Measurements from ENCODE around the gene CDH15.

Gene CDH15

GRCh38 chr16:89190150-89190958, 18.8 kb downstream of the CDH15 start:
- no peak for DNase-seq

GRCh38 chr16:89191033-89191900, 19.7 kb downstream of the CDH15 start:
- DNase-seq: no peak

GRCh38 chr16:89191901-89192185, 20.3 kb downstream of the CDH15 start:
- DNase-seq: peak in 1 of 2 experiments; percentile 23

GRCh38 chr16:89192186-89192955, 20.8 kb downstream of the CDH15 start:
- peak; percentile 85 to 88 for DNase-seq

DNA sequence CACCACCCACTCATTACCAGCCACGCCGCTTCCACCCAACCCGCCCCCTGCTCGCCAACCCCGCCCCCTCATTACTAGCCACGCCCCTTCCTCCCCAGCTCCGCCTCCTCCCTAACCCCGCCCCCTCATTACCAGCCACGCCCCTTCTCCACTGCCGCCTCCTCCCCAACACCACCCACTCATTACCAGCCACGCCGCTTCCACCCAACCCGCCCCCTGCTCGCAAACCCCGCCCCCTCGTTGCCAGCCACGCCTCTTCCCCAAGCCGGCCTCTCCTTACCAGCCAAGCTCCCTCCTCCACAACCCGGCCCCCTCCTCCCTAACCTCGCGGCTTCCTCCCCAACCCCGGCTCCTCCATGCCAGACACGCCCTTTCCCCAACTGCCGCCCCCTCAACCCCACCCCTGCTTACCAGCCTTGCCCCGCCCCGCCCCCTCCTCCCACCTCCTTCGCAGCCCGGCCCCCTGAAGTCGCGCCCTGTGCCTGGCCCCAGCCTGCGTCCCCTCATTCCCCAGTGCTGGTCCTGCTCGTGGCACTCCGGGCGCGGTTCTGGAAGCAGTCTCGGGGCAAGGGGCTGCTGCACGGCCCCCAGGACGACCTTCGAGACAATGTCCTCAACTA, 21.5 kb downstream of the CDH15 start:
- peak; percentile 75 to 79 for DNase-seq

DNA sequence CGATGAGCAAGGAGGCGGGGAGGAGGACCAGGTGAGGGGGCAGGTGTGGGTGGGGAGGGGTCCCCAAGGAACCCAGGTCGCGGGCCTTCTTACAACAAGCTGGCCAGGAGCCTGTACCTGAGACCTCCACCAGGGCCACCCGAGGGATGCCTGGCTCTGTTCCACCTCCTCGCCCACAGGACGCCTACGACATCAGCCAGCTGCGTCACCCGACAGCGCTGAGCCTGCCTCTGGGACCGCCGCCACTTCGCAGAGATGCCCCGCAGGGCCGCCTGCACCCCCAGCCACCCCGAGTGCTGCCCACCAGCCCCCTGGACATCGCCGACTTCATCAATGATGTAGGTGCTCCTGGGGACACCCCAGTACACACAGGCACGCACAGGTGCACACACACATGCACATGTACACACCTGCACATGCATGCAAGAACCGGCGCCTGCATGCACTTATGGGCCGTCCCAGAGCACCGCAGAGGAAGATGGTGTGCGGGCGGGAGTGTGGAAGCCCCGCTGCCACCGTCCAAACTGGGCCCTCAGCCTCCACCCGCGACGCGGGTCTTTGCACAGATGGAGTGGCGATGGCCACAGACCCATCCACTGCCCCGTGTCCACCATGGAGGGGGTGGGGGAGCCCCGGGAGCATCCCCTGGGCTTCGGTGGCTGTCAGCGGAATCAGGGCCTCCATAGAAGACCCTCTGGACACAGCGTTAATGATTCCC, 22.2 kb downstream of the CDH15 start:
- DNase-seq: no peak

DNA sequence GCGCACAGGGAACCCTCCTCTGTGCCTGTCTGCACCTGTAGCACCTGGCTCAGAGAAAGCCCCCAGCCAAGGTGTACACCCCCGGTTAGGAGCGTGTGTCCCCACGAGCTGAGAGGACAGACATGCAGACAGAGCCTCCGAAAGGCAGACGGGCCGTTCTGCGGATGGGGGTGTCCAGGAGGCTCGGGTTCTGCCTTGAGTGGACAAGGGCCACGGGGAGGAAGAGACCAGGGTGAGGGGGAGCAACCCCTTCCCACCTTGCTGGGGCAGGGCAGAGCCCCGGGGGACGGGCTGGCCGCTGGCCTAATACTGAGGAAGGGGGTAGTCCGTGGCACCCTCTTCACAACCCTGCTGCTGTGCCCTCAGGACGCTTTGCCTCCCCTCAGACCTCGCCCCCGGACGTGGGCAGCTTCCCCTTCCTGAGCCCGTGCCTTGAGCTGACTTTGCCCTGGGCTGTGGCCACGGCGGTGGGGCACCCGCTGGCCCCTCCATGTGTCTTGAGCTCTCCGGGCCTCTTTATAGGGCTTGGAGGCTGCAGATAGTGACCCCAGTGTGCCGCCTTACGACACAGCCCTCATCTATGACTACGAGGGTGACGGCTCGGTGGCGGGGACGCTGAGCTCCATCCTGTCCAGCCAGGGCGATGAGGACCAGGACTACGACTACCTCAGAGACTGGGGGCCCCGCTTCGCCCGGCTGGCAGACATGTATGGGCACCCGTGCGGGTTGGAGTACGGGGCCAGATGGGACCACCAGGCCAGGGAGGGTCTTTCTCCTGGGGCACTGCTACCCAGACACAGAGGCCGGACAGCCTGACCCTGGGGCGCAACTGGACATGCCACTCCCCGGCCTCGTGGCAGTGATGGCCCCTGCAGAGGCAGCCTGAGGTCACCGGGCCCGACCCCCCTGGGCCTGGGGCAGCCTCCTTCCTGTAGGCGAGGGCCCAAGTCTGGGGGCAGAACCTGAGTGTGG, 23.1 kb downstream of the CDH15 start:
- no peak for DNase-seq

- no peak for DNase-seq
Observed at GRCh38 chr16:89195521-89196171, 24.1 kb downstream of the CDH15 start.

DNA sequence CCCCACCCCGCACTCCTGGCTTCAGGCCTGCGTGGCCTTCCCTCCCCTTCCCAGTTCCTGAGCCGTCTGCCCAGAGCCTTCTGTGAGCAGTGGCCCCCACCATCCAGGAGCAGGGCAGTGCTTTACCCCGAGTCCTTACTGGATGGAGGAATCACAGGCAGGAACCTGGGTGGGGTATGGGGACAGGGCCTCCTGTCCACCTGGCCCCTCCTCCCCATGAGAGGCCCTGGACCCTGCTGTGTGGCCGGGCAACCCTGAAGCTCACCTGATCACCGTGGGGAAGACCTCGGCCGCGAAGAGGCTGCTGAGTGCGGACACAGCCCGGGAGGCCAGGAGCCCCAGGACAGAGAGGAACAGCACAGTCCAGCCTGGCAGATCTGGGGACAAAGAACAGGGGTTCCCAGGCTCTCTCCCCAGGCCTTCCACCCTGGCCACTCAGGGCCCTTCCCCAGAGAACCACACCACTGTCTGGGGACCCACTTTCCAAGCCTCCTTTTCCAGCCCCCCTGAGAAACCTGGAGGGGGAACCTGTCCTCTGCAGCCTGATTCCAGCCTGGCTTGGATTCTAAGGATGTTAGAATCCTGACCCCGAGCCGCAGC, 25.6 kb downstream of the CDH15 start:
- DNase-seq: no peak

DNA sequence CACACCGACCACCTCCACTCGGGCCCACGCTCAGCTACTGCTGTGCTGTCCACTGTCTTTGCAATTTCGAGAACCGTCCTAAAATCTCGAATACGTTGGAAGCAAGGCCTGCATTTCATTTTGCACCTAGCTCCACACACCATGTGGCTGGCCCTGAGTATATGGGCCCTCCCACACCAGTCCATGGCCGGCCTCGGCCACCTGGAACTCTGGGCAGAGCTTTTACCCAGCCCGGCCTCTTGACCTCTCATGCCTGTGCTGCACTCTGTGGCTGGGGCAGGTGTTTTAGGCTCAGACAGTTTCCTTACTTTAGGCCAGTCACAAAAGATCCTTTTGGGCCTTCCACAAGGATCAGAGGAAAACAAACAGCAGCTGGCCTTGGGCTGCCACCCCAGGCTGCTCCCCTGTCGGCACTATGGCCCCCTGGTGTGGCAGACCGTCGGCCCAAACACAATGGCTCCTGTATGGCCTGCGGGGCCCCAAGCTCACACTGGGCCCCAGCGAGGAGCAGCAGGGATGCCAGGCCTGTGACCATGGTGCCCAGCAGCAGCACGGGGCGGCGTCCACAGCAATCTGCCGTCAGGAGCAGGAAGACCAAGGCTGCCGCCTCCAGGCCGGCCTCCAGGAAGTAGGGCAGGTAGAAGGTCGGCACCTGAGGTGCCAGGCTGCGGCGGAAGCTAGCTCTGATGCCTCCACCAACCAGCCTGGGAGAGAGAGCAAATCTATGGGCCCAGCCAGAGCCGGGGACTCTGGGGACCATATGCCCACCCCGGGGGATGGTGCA, 26.3 kb downstream of the CDH15 start:
- DNase-seq: no peak

- DNase-seq: no peak
Observed at GRCh38 chr16:89198417-89199240, 27.1 kb downstream of the CDH15 start.

DNA sequence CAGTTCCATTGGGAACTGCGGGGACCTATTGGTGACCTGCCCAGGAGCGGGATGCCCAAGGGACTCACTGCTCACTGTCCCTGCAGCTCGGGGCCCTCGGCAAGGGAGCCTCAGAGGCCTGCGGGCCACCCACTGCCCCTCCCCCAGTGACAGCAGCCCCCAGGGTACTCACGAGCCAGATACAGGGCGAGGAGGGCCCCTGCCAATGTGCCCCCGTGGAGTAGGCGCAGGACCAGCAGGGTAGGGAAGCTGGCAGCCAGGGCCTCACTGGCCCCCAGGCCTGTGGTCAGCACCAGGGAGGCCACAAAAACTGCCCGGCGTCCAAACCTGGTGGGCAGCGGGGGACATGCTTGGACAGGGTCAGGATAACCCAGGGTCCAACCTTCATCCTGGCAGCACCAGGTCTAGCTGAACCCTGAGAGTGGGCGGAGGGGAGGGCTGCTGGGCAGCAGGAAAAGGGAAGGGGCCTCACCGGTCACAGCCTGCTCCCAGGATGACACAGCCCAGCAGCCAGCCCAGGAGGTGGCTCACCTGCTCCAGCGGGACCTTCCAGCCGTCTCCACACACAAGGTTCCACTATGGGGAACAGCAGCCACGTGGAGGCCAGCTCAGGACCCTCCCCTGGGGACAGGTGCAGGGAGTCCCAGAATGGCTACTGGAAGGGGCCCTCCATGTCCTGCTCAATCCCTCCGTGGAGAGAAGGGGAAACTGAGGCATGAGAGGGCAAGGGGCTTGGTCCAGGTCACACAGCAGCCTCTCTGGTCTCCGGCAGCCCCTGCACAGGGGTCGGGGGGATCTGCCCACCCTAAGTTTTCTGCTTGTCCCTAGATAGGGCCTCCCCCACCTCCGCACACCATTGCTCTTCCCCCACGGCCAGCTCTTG, 27.9 kb downstream of the CDH15 start:
- no peak for DNase-seq

DNA sequence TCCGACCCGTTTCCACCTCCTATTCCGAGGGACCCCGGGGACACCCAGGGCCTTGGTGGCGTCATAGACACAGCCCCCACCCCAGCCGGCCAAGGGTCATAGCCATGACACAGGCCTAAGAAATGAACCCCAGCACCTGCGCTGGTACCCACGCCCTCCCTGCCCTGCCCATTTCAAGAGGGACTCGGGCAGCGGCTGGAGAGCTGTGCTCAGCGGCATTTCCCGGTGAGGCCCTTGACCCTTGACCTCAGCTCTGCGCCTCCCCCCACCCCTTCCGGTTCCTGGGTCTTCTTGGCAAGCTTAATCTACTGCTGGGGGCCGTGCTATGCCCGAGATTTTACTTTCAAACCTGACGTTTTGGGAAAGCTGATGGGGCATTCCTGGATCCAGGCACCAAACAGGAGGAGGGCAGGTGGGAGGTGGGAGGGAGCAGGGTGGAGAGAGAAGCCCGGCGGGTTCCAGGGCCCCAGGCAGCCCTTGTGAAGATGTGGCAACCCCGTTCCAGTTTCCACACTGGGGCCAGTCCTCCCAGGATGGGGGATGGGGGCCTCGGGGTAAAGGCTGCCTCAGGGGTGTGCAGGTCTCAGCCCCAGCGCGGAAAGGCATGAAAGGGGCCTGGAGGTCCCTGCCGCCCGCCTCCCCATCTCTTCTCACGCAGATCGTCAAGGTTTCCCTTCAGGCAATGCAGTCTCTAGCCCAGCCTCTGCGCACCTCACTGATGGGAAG, 28.7 kb downstream of the CDH15 start, which contains the start of gene SLC22A31:
SLC22A31 (minus strand) TSS at position 414 of the 726 bp plus-strand sequence; CDS start at position 378, 36 bp downstream.
- DNase-seq: no peak

GRCh38 chr16:89200850-89201411, 29.4 kb downstream of the CDH15 start:
- no peak for DNase-seq

DNA sequence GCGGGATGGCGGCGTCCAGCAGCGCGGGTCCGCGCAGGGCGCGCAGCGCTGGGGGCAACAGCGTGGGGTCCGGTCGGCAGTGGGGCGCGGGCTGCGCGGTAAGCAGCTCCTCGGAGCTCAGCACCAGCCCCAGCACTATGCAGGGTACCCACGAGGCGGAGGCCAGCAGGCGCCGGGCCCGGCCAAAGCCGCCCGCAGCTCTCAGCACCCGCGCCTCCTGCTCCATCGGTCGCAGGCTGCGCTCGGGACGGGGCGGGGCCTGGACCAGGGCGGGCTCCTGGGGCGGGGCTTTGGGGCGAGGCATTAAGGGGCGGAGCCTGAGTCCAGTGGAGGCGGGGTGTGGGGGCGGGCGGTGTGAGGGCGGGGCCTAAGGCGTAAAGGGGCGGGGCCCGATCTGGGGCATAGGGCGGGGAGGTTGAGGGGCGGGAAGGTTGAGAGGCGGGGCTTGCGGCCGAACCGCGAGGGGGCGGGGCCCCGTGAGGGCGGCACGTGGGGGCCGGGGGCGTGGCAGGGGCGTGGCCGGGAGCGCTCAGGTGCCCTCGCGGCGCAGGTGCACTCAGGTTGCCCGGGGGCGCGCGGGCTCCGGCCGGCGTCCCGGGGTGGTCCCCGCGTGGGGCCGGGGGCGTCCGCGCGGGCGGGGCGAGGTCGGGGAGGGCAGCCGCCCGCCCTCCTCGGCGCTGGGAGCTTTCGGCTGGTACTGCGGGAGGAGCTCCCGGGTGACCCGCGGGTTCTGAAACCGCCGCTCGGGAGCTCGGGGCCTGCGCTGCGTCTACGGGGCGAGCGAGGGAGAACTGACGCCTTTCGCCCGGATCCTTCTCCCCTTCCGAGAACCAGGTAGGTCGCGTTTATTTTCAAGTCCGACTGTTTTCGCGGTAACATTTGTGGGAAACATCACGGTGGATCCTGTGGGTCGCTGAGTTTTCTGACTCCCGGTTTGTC, 30.2 kb downstream of the CDH15 start:
- DNase-seq: peak; percentile 91 to 93
